NT2/D1 (cell line): ENCODE data around the gene DNAJC6.

Experiments
- SUZ12 ChIP-seq: IDR thresholded peaks from 2 replicates; pipeline ENCODE4 v1.6.1; 2011; ENCODE audit not compliant: insufficient read length, insufficient read depth; ENCODE audit errors: extremely low read depth
- YY1 ChIP-seq: IDR thresholded peaks from 2 replicates; pipeline ENCODE4 v1.6.1; 2011; ENCODE audit not compliant: insufficient read length, insufficient read depth
- ZNF274 ChIP-seq: IDR thresholded peaks from 2 replicates; pipeline ENCODE4 v1.6.1; 2011; ENCODE audit warnings: mild to moderate bottlenecking, low read depth, low read length

- TF ChIP-seq ZNF274 (no peak), YY1 (no peak), SUZ12 (no peak)
Observed at GRCh38 chr1:65424573-65424889, 115.2 kb downstream of the DNAJC6 start.
